Measurements from ENCODE around the gene WDR88. TPM values are rescaled to one million over a fixed set of nuclear protein-coding genes. Genes with fewer than 3 reads are reported as not detected.

The WDR88 gene
- total and polyA plus RNA-seq, 2 of the 4 experiments (the other 2 are of a cell fraction): not detected

GRCh38 chr19:33196446-33197193 lies 64.7 kb downstream of the WDR88 start:
- no peak overlapping the region for H4K91ac ChIP-seq (ENCODE audit: insufficient read depth, low read depth, low read length)
- H3K4ac ChIP-seq (ENCODE audit: low read depth, low read length): no peak overlapping the region
- peaks cover 2% of the 10 kb centered on the region; the same call in 1 of the 2 replicates for H3K36me3 ChIP-seq (ENCODE audit: control insufficient read depth, insufficient read depth, low read length)
- H2AK5ac ChIP-seq (ENCODE audit: low read depth, low read length): no peak overlapping the region
- H2BK120ac ChIP-seq (ENCODE audit: low read depth, low read length): no peak overlapping the region
- DNase-seq: no peak
- H2BK15ac ChIP-seq (ENCODE audit: low read depth, low read length): no peak overlapping the region
- WGBS, 2 experiments (ENCODE audit: extremely low coverage in 2 of 2, insufficient read length in 1 of 2): 92% methylated on average over 4 of the region's 10 CpGs; no CpG with 5 or more reads in 1 of the 2 experiments
- no peak overlapping the region for H4K8ac ChIP-seq (ENCODE audit: low read depth in 2 of 2, low read length in 2 of 2)
- peaks cover 3% of the 10 kb centered on the region; the same call in 1 of the 2 replicates for H3K4me1 ChIP-seq (ENCODE audit: control insufficient read depth, insufficient read depth, low read length)
- no peak overlapping the region for H3K23ac ChIP-seq (ENCODE audit: low read depth, low read length)
- no peak overlapping the region for H2AFZ ChIP-seq (replicated peaks; ENCODE audit: low read length, poor library complexity)
- BruUV-seq (replicated peaks): no TSS peak
- TF ChIP-seq RAD21 (IDR thresholded peaks at IDR 0.05; ENCODE audit: low read length) (no peak), RFX5 (IDR thresholded peaks at IDR 0.05; ENCODE audit: low read depth, low read length) (no peak), CTCF (conservative IDR thresholded peaks at IDR 0.05; ENCODE audit: low read depth, low read length) (no peak), ELK1 (IDR thresholded peaks at IDR 0.05; ENCODE audit: borderline replicate concordance, low read depth, low read length) (no peak), MAFK (IDR thresholded peaks at IDR 0.05; ENCODE audit: low read depth, low read length) (no peak), USF2 (IDR thresholded peaks at IDR 0.05; ENCODE audit: low read depth, low read length) (no peak), MXI1 (IDR thresholded peaks at IDR 0.05; ENCODE audit: borderline replicate concordance, low read depth, low read length) (no peak), RCOR1 (IDR thresholded peaks at IDR 0.05; ENCODE audit: insufficient replicate concordance, low read length) (no peak), SMC3 (IDR thresholded peaks at IDR 0.05; ENCODE audit: low read depth, low read length) (no peak), BHLHE40 (IDR thresholded peaks at IDR 0.05; ENCODE audit: low read depth, low read length) (no peak), CEBPB (IDR thresholded peaks at IDR 0.05; ENCODE audit: low read depth, low read length) (no peak), FOS (IDR thresholded peaks at IDR 0.05; ENCODE audit: low read depth, low read length) (no peak), MAZ (IDR thresholded peaks at IDR 0.05; ENCODE audit: borderline replicate concordance, low read depth, low read length) (no peak)
- POLR2A ChIA-PET (ENCODE audit: unreplicated experiment): no interaction called here
- peaks cover 0 to 12% of the 10 kb centered on the region in 2 experiments; a peak in 1 of 4 replicates for H3K79me1 ChIP-seq (ENCODE audit: low read depth in 1 of 2, low read length in 2 of 2)
- CTCF ChIA-PET: no interaction called here
- no peak overlapping the region for H3K14ac ChIP-seq (replicated peaks; ENCODE audit: low read depth, low read length)
- dilution Hi-C loops (cut with HindIII; ENCODE audit: low sequenced_read_pairs, unreplicated experiment): no loop called here
- no peak overlapping the region for H3K18ac ChIP-seq (ENCODE audit: low read depth, low read length)
- no peaks in the 10 kb centered on the region for H3K9me1 ChIP-seq (ENCODE audit: insufficient read depth, low read length)
- no peak overlapping the region for H3K4me2 ChIP-seq (ENCODE audit: low read depth, low read length)
- in situ Hi-C loops (cut with MboI; ENCODE audit: low sequenced_read_pairs): no loop called here
- peaks cover 12% of the 10 kb centered on the region for H4K20me1 ChIP-seq (ENCODE audit: insufficient read depth, low read length)
- H3K56ac ChIP-seq (ENCODE audit: extremely low read depth, insufficient read depth, low read length): no peak overlapping the region
- no peak overlapping the region for H4K5ac ChIP-seq (ENCODE audit: low read depth, low read length)
- ATAC-seq (ENCODE audit: low read depth): no peak
- no peak overlapping the region for H3K27ac ChIP-seq (ENCODE audit: insufficient read depth, low read length)
- H2AK9ac ChIP-seq (replicated peaks; ENCODE audit: low read depth, low read length, poor library complexity): no peak overlapping the region
- H3K9ac ChIP-seq (ENCODE audit: low read depth, low read length): no peak overlapping the region
- H3K4me3 ChIP-seq (ENCODE audit: insufficient read depth, low read depth, low read length): no peak overlapping the region
- H2BK5ac ChIP-seq (ENCODE audit: low read depth, low read length, poor library complexity, severe bottlenecking): no peak overlapping the region
- H2BK20ac ChIP-seq (ENCODE audit: low read depth, low read length): no peak overlapping the region
- H3K27me3 ChIP-seq (ENCODE audit: control insufficient read depth, insufficient read depth, low read length): peaks cover 5% of the 10 kb centered on the region; the same call in 1 of the 2 replicates
- intact Hi-C loops (cut with micrococcal nuclease): no loop called here
- no peaks in the 10 kb centered on the region for H3K9me3 ChIP-seq (ENCODE audit: control insufficient read depth, insufficient read depth, low read length)

All from IMR-90 (cell line).